Measurements from ENCODE around the gene HEMK1. TPM values are rescaled to one million over a fixed set of nuclear protein-coding genes. Genes with fewer than 3 reads are reported as not detected.

The HEMK1 gene
- total RNA-seq, 1 experiment from 2014 or later: 12.5 TPM

DNA sequence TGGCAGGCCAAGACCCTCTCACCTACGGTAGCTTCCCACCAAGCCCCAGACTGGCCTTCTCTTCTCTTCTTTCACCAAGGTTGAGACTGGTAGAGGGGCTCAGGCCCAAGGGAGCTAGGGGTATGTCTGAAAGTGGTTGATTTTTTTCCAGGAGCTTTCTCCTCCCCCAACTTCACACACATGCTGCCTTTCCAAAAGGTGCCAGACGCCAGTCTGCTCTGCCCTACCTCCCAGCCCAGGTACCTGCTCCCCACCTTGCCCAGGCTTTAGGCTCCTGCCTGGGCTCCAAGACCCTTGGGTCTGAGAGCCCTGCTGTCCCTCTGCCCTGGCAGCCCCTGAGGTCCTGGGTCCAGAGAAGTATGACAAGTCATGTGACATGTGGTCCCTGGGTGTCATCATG is 76.1 kb downstream of the HEMK1 start:
- Histone ChIP-seq H4K8ac (replicated peaks; ENCODE audit: insufficient read length, low read depth, low read length) (no peak overlapping the region), H4K20me1 (ENCODE audit: control insufficient read depth, insufficient read depth, insufficient read length) (no peaks in the 10 kb centered on the region), H3K9me3 (ENCODE audit: control insufficient read depth, low read depth, low read length) (no peaks in the 10 kb centered on the region), H3K23ac (ENCODE audit: insufficient read length, low read depth, low read length) (no peak overlapping the region), H2BK20ac (ENCODE audit: low read depth, low read length, poor library complexity, severe bottlenecking) (no peak overlapping the region), H2AFZ (ENCODE audit: low read length) (no peak overlapping the region), H3K18ac (ENCODE audit: insufficient read length, low read depth, low read length) (no peak overlapping the region), H3K14ac (ENCODE audit: insufficient read depth, low read length) (no peak overlapping the region), H2BK12ac (ENCODE audit: insufficient read length, low read depth, low read length) (no peak overlapping the region), H3K79me2 (ENCODE audit: insufficient read depth, low read length) (no peaks in the 10 kb centered on the region), H3K27ac (ENCODE audit: insufficient read length, low read depth, low read length) (no peak overlapping the region), H3T11ph (ENCODE audit: low read length) (no peak overlapping the region), H3K4ac (ENCODE audit: low read depth, low read length) (no peak overlapping the region), H2AK5ac (ENCODE audit: insufficient read length, low read length) (no peak overlapping the region), H3K56ac (ENCODE audit: insufficient read length, low read depth, low read length) (no peak overlapping the region), H2BK5ac (ENCODE audit: insufficient read length, low read length) (no peak overlapping the region), H3K79me1 (ENCODE audit: insufficient read depth, low read depth, low read length, poor library complexity, severe bottlenecking) (no peaks in the 10 kb centered on the region), H3K27me3 (ENCODE audit: insufficient read depth, low read length) (no peaks in the 10 kb centered on the region), H2BK120ac (ENCODE audit: low read depth, low read length, poor library complexity, severe bottlenecking) (no peak overlapping the region), H3K23me2 (ENCODE audit: insufficient read length, low read depth, low read length, poor library complexity, severe bottlenecking) (no peaks in the 10 kb centered on the region), H4K91ac (ENCODE audit: insufficient read length, low read depth, low read length) (no peak overlapping the region), H4K5ac (ENCODE audit: insufficient read length, low read depth, low read length) (no peak overlapping the region), H3K4me1 (ENCODE audit: insufficient read depth, low read length) (no peaks in the 10 kb centered on the region), H3K4me2 (ENCODE audit: insufficient read depth, insufficient read length, low read length) (no peak overlapping the region), H2BK15ac (ENCODE audit: low read depth, low read length) (no peak overlapping the region), H3K9ac (ENCODE audit: extremely low read depth, insufficient read length, low read length) (no peak overlapping the region)
- H3K9me3 Mint-ChIP-seq: no peaks in the 10 kb centered on the region
- TF ChIP-seq, protein P1, sequence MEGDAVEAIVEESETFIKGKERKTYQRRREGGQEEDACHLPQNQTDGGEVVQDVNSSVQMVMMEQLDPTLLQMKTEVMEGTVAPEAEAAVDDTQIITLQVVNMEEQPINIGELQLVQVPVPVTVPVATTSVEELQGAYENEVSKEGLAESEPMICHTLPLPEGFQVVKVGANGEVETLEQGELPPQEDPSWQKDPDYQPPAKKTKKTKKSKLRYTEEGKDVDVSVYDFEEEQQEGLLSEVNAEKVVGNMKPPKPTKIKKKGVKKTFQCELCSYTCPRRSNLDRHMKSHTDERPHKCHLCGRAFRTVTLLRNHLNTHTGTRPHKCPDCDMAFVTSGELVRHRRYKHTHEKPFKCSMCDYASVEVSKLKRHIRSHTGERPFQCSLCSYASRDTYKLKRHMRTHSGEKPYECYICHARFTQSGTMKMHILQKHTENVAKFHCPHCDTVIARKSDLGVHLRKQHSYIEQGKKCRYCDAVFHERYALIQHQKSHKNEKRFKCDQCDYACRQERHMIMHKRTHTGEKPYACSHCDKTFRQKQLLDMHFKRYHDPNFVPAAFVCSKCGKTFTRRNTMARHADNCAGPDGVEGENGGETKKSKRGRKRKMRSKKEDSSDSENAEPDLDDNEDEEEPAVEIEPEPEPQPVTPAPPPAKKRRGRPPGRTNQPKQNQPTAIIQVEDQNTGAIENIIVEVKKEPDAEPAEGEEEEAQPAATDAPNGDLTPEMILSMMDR (conservative IDR thresholded peaks at IDR 0.05): no peak
- H3K27ac Mint-ChIP-seq: no peak overlapping the region
- no CpG with 5 or more reads among the region's 2 CpGs for WGBS (ENCODE audit: extremely low coverage, insufficient read length, low lambda C conversion rate)
- DNase-seq: no peak
- peaks cover 8 to 37% (median 29%) of the 10 kb centered on the region in 3 experiments; a peak in 6 of 7 replicates for H3K36me3 Mint-ChIP-seq (ENCODE audit: insufficient read depth in 1 of 3, low read depth in 3 of 3)
- no peak overlapping the region for H3K4me3 Mint-ChIP-seq
- peaks cover 26 to 30% of the 10 kb centered on the region in 2 experiments for H3K4me1 Mint-ChIP-seq
- no peaks in the 10 kb centered on the region for H3K27me3 Mint-ChIP-seq (ENCODE audit: low read depth)

Other genes with a start within 250 kb of the HEMK1 start
- 51.9 and 57.6 TPM in 2 replicates for gene HYAL2, start 246.8 kb upstream of the HEMK1 start, total RNA-seq (2021)
- 33.5 and 35.5 TPM in 2 replicates for gene TUSC2, start 241.3 kb upstream of the HEMK1 start, total RNA-seq (2021)
- gene RASSF1, start 228.7 kb upstream of the HEMK1 start, total RNA-seq (2021): 15.1 and 15.8 TPM in 2 replicates
- gene ZMYND10, start 223.8 kb upstream of the HEMK1 start, total RNA-seq (2021): 0.61 and 1.4 TPM in 2 replicates
- 23.0 and 23.4 TPM in 2 replicates for gene NPRL2, start 218.7 kb upstream of the HEMK1 start, total RNA-seq (2021)
- 16.8 and 19.0 TPM in 2 replicates for gene CYB561D2, start 218.7 kb upstream of the HEMK1 start, total RNA-seq (2021)
- gene TMEM115, start 210.0 kb upstream of the HEMK1 start, total RNA-seq (2021): 32.3 and 34.0 TPM in 2 replicates
- gene CACNA2D2, start 65.9 kb upstream of the HEMK1 start, total RNA-seq (2021): 27.7 and 28.1 TPM in 2 replicates
- 5.5 and 7.1 TPM in 2 replicates for gene C3orf18, start 1.8 kb upstream of the HEMK1 start, total RNA-seq (2021)
- gene CISH, start 42.3 kb downstream of the HEMK1 start, total RNA-seq (2021): 1.7 and 2.2 TPM in 2 replicates
- 57.0 and 57.9 TPM in 2 replicates for gene MAPKAPK3, start 47.6 kb downstream of the HEMK1 start, total RNA-seq (2021)
- gene DOCK3, start 105.4 kb downstream of the HEMK1 start, total RNA-seq (2021): 7.0 and 8.3 TPM in 2 replicates

All from H9 (cell line).